Measurements from ENCODE around the gene POU3F1.

GRCh38 chr1:38028105-38028591 is 18.4 kb downstream of the POU3F1 start:
- no peak for TF ChIP-seq CTCF (IDR thresholded peaks at IDR 0.05)
- no peak for TF ChIP-seq POLR2A (IDR thresholded peaks at IDR 0.05)

Data from ovary (tissue), 3 donors.